ENCODE results near the gene COL15A1. TPM values are rescaled to one million over a fixed set of nuclear protein-coding genes. Genes with fewer than 3 reads are reported as not detected.
A peak's percentile ranks its signal among the peaks of the same experiment; 100 is the strongest.

Gene COL15A1
- total and polyA plus RNA-seq, 2 of the 8 experiments (the other 6 are each of a cell fraction or from before 2014, with no cell fraction given) = 0.12 to 0.15 TPM

DNA sequence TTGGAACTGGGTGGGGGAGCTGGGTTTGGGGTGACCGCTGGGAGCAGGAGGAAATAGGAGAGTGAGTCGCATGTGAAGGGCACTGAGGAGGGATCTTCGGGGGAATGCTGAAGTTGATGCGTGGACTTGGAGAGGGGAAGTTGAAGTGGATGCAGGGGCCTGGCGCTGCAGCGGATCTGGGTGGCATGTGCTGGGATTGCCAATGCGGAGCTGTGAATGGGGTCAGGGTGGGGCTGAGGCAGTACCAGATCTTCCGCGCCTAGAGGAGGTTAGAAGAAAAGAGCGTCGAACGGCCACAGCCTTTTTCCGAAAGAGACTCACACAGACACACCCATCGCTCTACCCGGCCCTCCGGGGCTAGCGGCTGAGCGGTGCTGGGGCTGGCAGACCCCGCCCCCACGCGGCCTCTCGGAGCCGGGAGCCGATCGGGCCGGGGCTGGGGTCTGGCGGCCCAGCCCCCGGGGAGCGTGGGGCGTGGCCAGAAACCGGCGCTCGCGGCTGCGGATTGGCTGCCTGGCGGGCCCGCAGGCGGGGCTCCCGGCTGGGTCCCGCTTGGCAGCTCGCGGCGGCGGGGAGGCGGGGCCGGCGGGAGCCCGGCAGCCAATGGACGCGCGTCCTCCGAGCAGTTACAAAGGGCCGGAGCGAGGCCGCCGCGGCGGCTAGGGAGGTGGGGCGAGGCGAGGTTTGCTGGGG lies 160.9 kb downstream of the COL15A1 start, which contains the start of gene TGFBR1:
Gene TGFBR1 (plus strand): TSS at position 655 of the 693 bp plus-strand sequence. CDS start 93 bp downstream, outside the sequence.
- H3K14ac ChIP-seq (ENCODE audit: insufficient read length) = no peak within 1 kb of the TSS
- H4K8ac ChIP-seq (ENCODE audit: extremely low read depth, insufficient read depth, low read length) = peak within 1 kb of the TSS; percentile 82
- H3K79me1 ChIP-seq (ENCODE audit: low read depth, low read length) = peaks cover 2% of the 10 kb centered on the region; the same call in 1 of the 2 replicates
- H4K20me1 ChIP-seq (replicated peaks in 1 of 2; ENCODE audit: control insufficient read depth in 1 of 2, insufficient read depth in 2 of 2, low read length in 2 of 2) = peaks cover 4 to 12% of the 10 kb centered on the region in 2 experiments
- peak within 1 kb of the TSS; percentile 93 for H2AFZ ChIP-seq (ENCODE audit: low read length)
- peaks cover 0 to 3% (median 2%) of the 10 kb centered on the region in 4 experiments; a peak in 3 of 7 replicates for H3K4me1 ChIP-seq (replicated peaks in 1 of 4; ENCODE audit: control insufficient read depth in 3 of 4, insufficient read depth in 4 of 4, low read length in 3 of 4)
- no peak within 1 kb of the TSS for H2BK20ac ChIP-seq (ENCODE audit: low read length)
- no peak within 1 kb of the TSS for H4K91ac ChIP-seq (replicated peaks; ENCODE audit: insufficient read length, low read length)
- H3K4me3 ChIP-seq (ENCODE audit: extremely low read depth in 1 of 4, insufficient read depth in 2 of 4, low read depth in 3 of 4, low read length in 4 of 4) = peak within 1 kb of the TSS; percentile 69 to 92 (median 82)
- peaks cover 7% of the 10 kb centered on the region for H3K23me2 ChIP-seq (ENCODE audit: low read depth, low read length)
- no peak within 1 kb of the TSS for H2BK120ac ChIP-seq (replicated peaks; ENCODE audit: low read depth, low read length)
- peak within 1 kb of the TSS; percentile 51; the same call in 1 of the 2 replicates for H3K27ac ChIP-seq (ENCODE audit: low read depth, low read length)
- H2BK12ac ChIP-seq (ENCODE audit: low read depth, low read length) = peak within 1 kb of the TSS; percentile 68; the same call in 1 of the 2 replicates
- no peaks in the 10 kb centered on the region; a peak in 1 of 7 replicates for H3K27me3 ChIP-seq (replicated peaks in 1 of 4; ENCODE audit: control insufficient read depth in 3 of 4, extremely low read depth in 1 of 4, insufficient read depth in 3 of 4, low read length in 3 of 4)
- DNase-seq (ENCODE audit: low read depth in 1 of 2, low spot score in 2 of 2) = peak; percentile 80 to 95
- peak within 1 kb of the TSS; percentile 17 for H3K56ac ChIP-seq (replicated peaks; ENCODE audit: insufficient read length, low read depth, low read length)
- no peak for FAIRE-seq
- H3K4me2 ChIP-seq (ENCODE audit: insufficient read depth in 1 of 2, low read depth in 2 of 2, low read length in 2 of 2) = peak within 1 kb of the TSS; percentile 91 to 99
- peak within 1 kb of the TSS; percentile 56 to 99 (median 70) for H3K9ac ChIP-seq (replicated peaks in 1 of 4; ENCODE audit: extremely low read depth in 1 of 4, low read depth in 3 of 4, low read length in 3 of 4)
- H3K79me2 ChIP-seq (ENCODE audit: control insufficient read depth in 1 of 2, insufficient read depth in 2 of 2, low read length in 2 of 2) = peaks cover 6 to 39% of the 10 kb centered on the region in 2 experiments
- H4K5ac ChIP-seq (ENCODE audit: insufficient read length, low read depth, low read length) = no peak within 1 kb of the TSS
- 1% methylated on average over 23 of the region's 60 CpGs; no CpG with 5 or more reads in 1 of the 2 experiments for WGBS, 2 experiments (ENCODE audit: extremely low coverage in 1 of 2, insufficient coverage in 1 of 2, insufficient read length in 1 of 2, insufficient replicate concordance in 2 of 2, low coverage in 1 of 2, low lambda C conversion rate in 2 of 2, missing lambda C conversion rate in 1 of 2)
- H3K9me3 ChIP-seq (ENCODE audit: insufficient read depth in 2 of 2, low read depth in 1 of 2, low read length in 1 of 2) = no peaks in the 10 kb centered on the region
- no peak within 1 kb of the TSS for H2BK15ac ChIP-seq (ENCODE audit: low read length)
- peak within 1 kb of the TSS; percentile 78 for H3K18ac ChIP-seq (ENCODE audit: extremely low read depth, low read length)
- POLR2A ChIA-PET (ENCODE audit: partially characterized antibody) = interaction anchor here (0.6 to 2.8 kb wide), 8 partner anchors 9 to 330 kb away, joined by 3 to 11 read pairs (median 4); no protein-coding TSS in a partner anchor
- H3K4ac ChIP-seq (replicated peaks; ENCODE audit: insufficient read length, low read depth, low read length) = no peak within 1 kb of the TSS
- no peaks in the 10 kb centered on the region for H3K36me3 ChIP-seq (ENCODE audit: control insufficient read depth in 2 of 4, insufficient read depth in 4 of 4, low read length in 3 of 4)
- H3K23ac ChIP-seq (ENCODE audit: insufficient read length) = no peak within 1 kb of the TSS
- H2BK5ac ChIP-seq (ENCODE audit: low read depth, low read length) = peak within 1 kb of the TSS; percentile 68; the same call in 1 of the 2 replicates
- H2AK5ac ChIP-seq (ENCODE audit: low read depth, low read length) = no peak within 1 kb of the TSS
- CTCF ChIA-PET (ENCODE audit: partially characterized antibody) = interaction anchor here (1.1 to 2.6 kb wide), 9 partner anchors 9 to 313 kb away, joined by 3 to 16 read pairs (median 4); no protein-coding TSS in a partner anchor
- TF ChIP-seq TEAD4 (IDR thresholded peaks at IDR 0.05; ENCODE audit: low read depth, low read length) = no peak
- TF ChIP-seq, protein P1, sequence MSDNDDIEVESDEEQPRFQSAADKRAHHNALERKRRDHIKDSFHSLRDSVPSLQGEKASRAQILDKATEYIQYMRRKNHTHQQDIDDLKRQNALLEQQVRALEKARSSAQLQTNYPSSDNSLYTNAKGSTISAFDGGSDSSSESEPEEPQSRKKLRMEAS (IDR thresholded peaks at IDR 0.05) = peak; percentile 52; the same call in 1 of the 2 replicates
- no peak for TF ChIP-seq SUZ12 (IDR thresholded peaks at IDR 0.05; ENCODE audit: low read length)
- TF ChIP-seq CHD2 (IDR thresholded peaks at IDR 0.05; ENCODE audit: low read length) = no peak
- no peak for TF ChIP-seq BACH1 (IDR thresholded peaks at IDR 0.05; ENCODE audit: low read length)
- TF ChIP-seq FOSL1 (IDR thresholded peaks at IDR 0.05; ENCODE audit: insufficient read depth, low read depth, low read length) = no peak
- peak; percentile 2 for TF ChIP-seq EZH2 (IDR thresholded peaks at IDR 0.05; ENCODE audit: low read depth, low read length, severe bottlenecking)
- TF ChIP-seq EP300 (IDR thresholded peaks at IDR 0.05; ENCODE audit: borderline replicate concordance in 1 of 2, low read depth in 2 of 2, low read length in 2 of 2) = no peak
- no peak for TF ChIP-seq RNF2 (IDR thresholded peaks at IDR 0.05; ENCODE audit: borderline replicate concordance, low read depth, low read length, missing control alignments, poor library complexity, severe bottlenecking)
- peak; percentile 85 for TF ChIP-seq ASH2L (IDR thresholded peaks at IDR 0.05; ENCODE audit: low read length)
- TF ChIP-seq RXRA (IDR thresholded peaks at IDR 0.05; ENCODE audit: insufficient read depth, low read depth, low read length) = no peak

Measured in H1 (cell line).